ENCODE data around the gene EVL. TPM values are rescaled to one million over a fixed set of nuclear protein-coding genes. Genes with fewer than 3 reads are reported as not detected.

EVL gene
- polyA plus RNA-seq, 1 experiment, result 18.6 TPM

DNA sequence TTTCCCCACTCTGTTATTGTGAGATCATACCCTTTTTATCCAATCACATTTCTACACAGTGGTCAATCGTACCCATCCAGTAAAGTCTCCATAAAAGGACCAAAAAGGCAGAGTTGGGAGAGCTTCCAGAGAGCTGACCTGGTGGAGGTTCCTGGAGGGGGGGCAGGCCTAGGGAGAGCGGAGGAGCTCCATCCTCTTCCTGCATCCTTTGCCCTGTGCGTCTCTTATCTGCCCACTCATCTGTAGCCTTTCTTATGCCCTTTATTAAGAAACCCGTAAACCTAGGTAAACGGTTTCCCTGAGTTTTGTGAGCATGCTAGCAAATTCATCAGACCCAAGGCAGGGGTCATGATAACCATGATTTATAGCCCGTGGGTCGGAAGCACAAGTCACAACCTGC, 26.2 kb downstream of the EVL start:
- no peaks in the 10 kb centered on the region for H3K36me3 ChIP-seq (ENCODE audit: control insufficient read depth, insufficient read depth, low read length)
- ChIA-PET CTCF (interaction anchor here (1.6 to 2.7 kb wide), 2 partner anchors 17 to 22 kb away, joined by 3 to 13 read pairs; no protein-coding TSS in a partner anchor), POLR2A (no interaction called here)
- no peak for DNase-seq (ENCODE audit: low read depth)
- no peak overlapping the region for H3K4me3 ChIP-seq (ENCODE audit: low read depth, low read length)
- no peaks in the 10 kb centered on the region for H3K27me3 ChIP-seq (ENCODE audit: control insufficient read depth, insufficient read depth, low read length)
- TF ChIP-seq CTCF (IDR thresholded peaks at IDR 0.05; ENCODE audit: insufficient read depth, low read depth, low read length), result no peak

- TF ChIP-seq CTCF (IDR thresholded peaks at IDR 0.05; ENCODE audit: insufficient read depth, low read depth, low read length), result no peak
- POLR2A ChIA-PET, result no interaction called here
- Histone ChIP-seq H3K27me3 (ENCODE audit: control insufficient read depth, insufficient read depth, low read length) (no peaks in the 10 kb centered on the region), H3K4me3 (ENCODE audit: low read depth, low read length) (no peak overlapping the region), H3K36me3 (ENCODE audit: control insufficient read depth, insufficient read depth, low read length) (peaks cover 2% of the 10 kb centered on the region)
- CTCF ChIA-PET, result interaction anchor here (1.5 to 1.9 kb wide), 2 partner anchors 10 to 15 kb away, joined by 4 to 6 read pairs; no protein-coding TSS in a partner anchor
- no peak for DNase-seq (ENCODE audit: low read depth)
Observed at GRCh38 chr14:100092832-100093231, 27.6 kb downstream of the EVL start.

GRCh38 chr14:100093319-100093718, 28.1 kb downstream of the EVL start:
- ChIA-PET POLR2A (interaction anchor here (0.6 kb wide), 1 partner anchor 44 kb away, joined by 7 read pairs; no protein-coding TSS in a partner anchor), CTCF (interaction anchor here (1.5 to 1.9 kb wide), 2 partner anchors 10 to 15 kb away, joined by 4 to 6 read pairs; no protein-coding TSS in a partner anchor)
- no peaks in the 10 kb centered on the region for H3K27me3 ChIP-seq (ENCODE audit: control insufficient read depth, insufficient read depth, low read length)
- no peak for TF ChIP-seq CTCF (IDR thresholded peaks at IDR 0.05; ENCODE audit: insufficient read depth, low read depth, low read length)
- no peak overlapping the region for H3K4me3 ChIP-seq (ENCODE audit: low read depth, low read length)
- DNase-seq (ENCODE audit: low read depth), result no peak
- peaks cover 2% of the 10 kb centered on the region for H3K36me3 ChIP-seq (ENCODE audit: control insufficient read depth, insufficient read depth, low read length)

DNA sequence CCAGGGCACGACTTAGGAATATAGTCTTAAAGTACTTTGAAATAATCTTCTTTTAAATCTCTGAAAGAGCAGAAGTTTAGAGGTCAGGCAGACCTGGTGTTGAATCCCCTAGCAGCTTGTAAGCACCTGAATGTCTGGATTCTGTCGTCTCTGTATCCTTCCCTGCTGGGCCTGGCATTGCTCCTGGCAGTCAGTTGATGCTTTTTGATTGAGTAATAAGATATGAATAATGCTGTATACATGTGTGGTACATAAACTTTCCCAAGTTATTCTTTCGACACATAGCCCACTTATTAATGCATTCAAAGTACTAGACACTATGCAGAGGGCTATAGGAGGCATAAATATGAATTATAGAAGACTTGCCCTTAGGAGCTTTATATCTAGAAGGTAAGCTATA, 31.4 kb downstream of the EVL start:
- Histone ChIP-seq H3K4me3 (ENCODE audit: low read depth, low read length) (no peak overlapping the region), H3K36me3 (ENCODE audit: control insufficient read depth, insufficient read depth, low read length) (peaks cover 2% of the 10 kb centered on the region), H3K27me3 (ENCODE audit: control insufficient read depth, insufficient read depth, low read length) (no peaks in the 10 kb centered on the region)
- POLR2A ChIA-PET, result interaction anchor here (0.6 kb wide), 1 partner anchor 13 kb away, joined by 9 read pairs; no protein-coding TSS in a partner anchor
- CTCF ChIA-PET, result interaction anchor here (0.8 to 2.9 kb wide), 6 partner anchors 9 to 113 kb away, joined by 3 to 22 read pairs (median 4); no protein-coding TSS in a partner anchor
- no peak for TF ChIP-seq CTCF (IDR thresholded peaks at IDR 0.05; ENCODE audit: insufficient read depth, low read depth, low read length)
- DNase-seq (ENCODE audit: low read depth), result no peak

DNA sequence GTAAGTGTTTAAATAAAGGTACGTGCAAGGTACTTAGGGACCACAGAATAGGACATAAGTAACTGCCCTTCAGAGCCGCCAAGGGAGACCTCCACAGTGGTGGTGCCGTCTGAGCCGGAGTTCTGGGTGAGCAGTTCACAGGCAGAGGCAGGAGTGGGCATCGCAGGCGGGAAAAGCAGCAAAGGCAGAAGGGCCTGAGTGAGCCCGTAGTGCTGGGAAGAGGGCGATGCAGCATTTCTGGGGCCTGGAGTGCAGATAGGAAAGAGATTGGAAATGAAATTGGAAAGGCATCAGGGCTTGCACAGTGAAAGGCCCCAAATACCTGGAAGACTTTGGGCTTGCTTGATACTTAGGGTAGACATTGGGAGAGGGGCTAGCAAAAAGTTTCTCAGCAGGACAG, 32.9 kb downstream of the EVL start:
- Histone ChIP-seq H3K4me3 (ENCODE audit: low read depth, low read length) (no peak overlapping the region), H3K36me3 (ENCODE audit: control insufficient read depth, insufficient read depth, low read length) (peaks cover 2% of the 10 kb centered on the region), H3K27me3 (ENCODE audit: control insufficient read depth, insufficient read depth, low read length) (no peaks in the 10 kb centered on the region)
- ChIA-PET POLR2A (no interaction called here), CTCF (interaction anchor here (1.6 kb wide), 1 partner anchor 12 kb away, joined by 4 read pairs; no protein-coding TSS in a partner anchor)
- no peak for TF ChIP-seq CTCF (IDR thresholded peaks at IDR 0.05; ENCODE audit: insufficient read depth, low read depth, low read length)
- no peak for DNase-seq (ENCODE audit: low read depth)

Measured in BJ (cell line).